ENCODE results near the gene SHLD3. TPM values are rescaled to one million over a fixed set of nuclear protein-coding genes. Genes with fewer than 3 reads are reported as not detected.
"Not testable (repeated sequence)": the region's sequence is repeated elsewhere in the genome, so short reads cannot be mapped to it uniquely, and the experiment has no call there.

SHLD3 gene
- total RNA-seq = 3.1 TPM

- H3K36me3 ChIP-seq (ENCODE audit: control insufficient read depth in 3 of 3, insufficient read depth in 3 of 3, low read length in 3 of 3) = peaks cover 0 to 5% (median 4%) of the 10 kb centered on the region in 3 donors
- H3K9ac ChIP-seq (ENCODE audit: low read depth in 1 of 3, low read length in 3 of 3) = peak within 1 kb of the TSS; percentile 98 to 99 (median 98)
- no peaks in the 10 kb centered on the region for H3K27me3 ChIP-seq (ENCODE audit: control insufficient read depth in 3 of 3, insufficient read depth in 3 of 3, low read length in 3 of 3)
- H3K9me3 ChIP-seq (ENCODE audit: control insufficient read depth in 3 of 3, low read length in 3 of 3) = no peaks in the 10 kb centered on the region
- peak within 1 kb of the TSS; percentile 83 for H3K27ac ChIP-seq (ENCODE audit: low read depth, low read length)
- H3K4me1 ChIP-seq (ENCODE audit: control insufficient read depth in 3 of 3, insufficient read depth in 3 of 3, low read length in 3 of 3) = peaks cover 16 to 33% (median 24%) of the 10 kb centered on the region in 3 donors
- peak within 1 kb of the TSS; percentile 99 for H3K4me3 ChIP-seq (ENCODE audit: low read length in 3 of 3)
These were observed at the start of gene SHLD3, which contains the start of gene TRAPPC13 for GRCh38 chr5:65624571-65625555. Gene SHLD3, plus strand, starts transcription at chr5:65625027. Its CDS starts 4,561 bp downstream, at chr5:65629588. Gene TRAPPC13, plus strand, starts transcription at chr5:65625027. Its CDS starts 34 bp downstream, at chr5:65625061.

GRCh38 chr5:65577141-65577540, 47.7 kb upstream of the SHLD3 start:
- H3K27me3 ChIP-seq (ENCODE audit: control insufficient read depth in 3 of 3, insufficient read depth in 3 of 3, low read length in 3 of 3) = no peaks in the 10 kb centered on the region
- H3K9ac ChIP-seq (ENCODE audit: low read depth in 1 of 3, low read length in 3 of 3) = no peak overlapping the region
- H3K9me3 ChIP-seq (ENCODE audit: control insufficient read depth in 3 of 3, low read length in 3 of 3) = no peaks in the 10 kb centered on the region
- H3K4me3 ChIP-seq (ENCODE audit: low read length in 3 of 3) = no peak overlapping the region
- H3K4me1 ChIP-seq (ENCODE audit: control insufficient read depth in 3 of 3, insufficient read depth in 3 of 3, low read length in 3 of 3) = no peaks in the 10 kb centered on the region
- peaks cover 6 to 23% (median 18%) of the 10 kb centered on the region in 3 donors for H3K36me3 ChIP-seq (ENCODE audit: control insufficient read depth in 3 of 3, insufficient read depth in 3 of 3, low read length in 3 of 3)
- no peak overlapping the region for H3K27ac ChIP-seq (ENCODE audit: low read depth, low read length)

- peaks cover 19 to 66% (median 45%) of the 10 kb centered on the region in 3 donors for H3K36me3 ChIP-seq (ENCODE audit: control insufficient read depth in 3 of 3, insufficient read depth in 3 of 3, low read length in 3 of 3)
- no peaks in the 10 kb centered on the region for H3K9me3 ChIP-seq (ENCODE audit: control insufficient read depth in 3 of 3, low read length in 3 of 3)
- H3K9ac ChIP-seq (ENCODE audit: low read depth in 1 of 3, low read length in 3 of 3) = no peak overlapping the region
- no peaks in the 10 kb centered on the region for H3K27me3 ChIP-seq (ENCODE audit: control insufficient read depth in 3 of 3, insufficient read depth in 3 of 3, low read length in 3 of 3)
- H3K4me3 ChIP-seq (ENCODE audit: low read length in 3 of 3) = no peak overlapping the region
- no peaks in the 10 kb centered on the region for H3K4me1 ChIP-seq (ENCODE audit: control insufficient read depth in 3 of 3, insufficient read depth in 3 of 3, low read length in 3 of 3)
- H3K27ac ChIP-seq (ENCODE audit: low read depth, low read length) = no peak overlapping the region
These were observed 36.1 kb upstream of the SHLD3 start for GRCh38 chr5:65588694-65589093.

GRCh38 chr5:65601761-65602160, 23.1 kb upstream of the SHLD3 start:
- H3K9ac ChIP-seq (ENCODE audit: low read depth in 1 of 3, low read length in 3 of 3); H3K27ac ChIP-seq (ENCODE audit: low read depth, low read length); H3K27me3 ChIP-seq (ENCODE audit: control insufficient read depth in 3 of 3, insufficient read depth in 3 of 3, low read length in 3 of 3); H3K9me3 ChIP-seq (ENCODE audit: control insufficient read depth in 3 of 3, low read length in 3 of 3); H3K4me1 ChIP-seq (ENCODE audit: control insufficient read depth in 3 of 3, insufficient read depth in 3 of 3, low read length in 3 of 3); H3K4me3 ChIP-seq (ENCODE audit: low read length in 3 of 3): not testable (repeated sequence)
- peaks cover 9 to 53% (median 29%) of the 10 kb centered on the region in 3 donors for H3K36me3 ChIP-seq (ENCODE audit: control insufficient read depth in 3 of 3, insufficient read depth in 3 of 3, low read length in 3 of 3)

- no peak overlapping the region for H3K27ac ChIP-seq (ENCODE audit: low read depth, low read length)
- no peaks in the 10 kb centered on the region for H3K4me1 ChIP-seq (ENCODE audit: control insufficient read depth in 3 of 3, insufficient read depth in 3 of 3, low read length in 3 of 3)
- H3K36me3 ChIP-seq (ENCODE audit: control insufficient read depth in 3 of 3, insufficient read depth in 3 of 3, low read length in 3 of 3) = peaks cover 32 to 62% (median 56%) of the 10 kb centered on the region in 3 donors
- H3K9me3 ChIP-seq (ENCODE audit: control insufficient read depth in 3 of 3, low read length in 3 of 3) = no peaks in the 10 kb centered on the region
- H3K9ac ChIP-seq (ENCODE audit: low read depth in 1 of 3, low read length in 3 of 3) = no peak overlapping the region
- H3K27me3 ChIP-seq (ENCODE audit: control insufficient read depth in 3 of 3, insufficient read depth in 3 of 3, low read length in 3 of 3) = no peaks in the 10 kb centered on the region
- H3K4me3 ChIP-seq (ENCODE audit: low read length in 3 of 3) = no peak overlapping the region
These were observed 13.3 kb upstream of the SHLD3 start for GRCh38 chr5:65611524-65611923.

- Histone ChIP-seq H3K9ac (ENCODE audit: low read depth in 1 of 3, low read length in 3 of 3) (no peak overlapping the region), H3K36me3 (ENCODE audit: control insufficient read depth in 3 of 3, insufficient read depth in 3 of 3, low read length in 3 of 3) (peaks cover 32 to 59% (median 53%) of the 10 kb centered on the region in 3 donors), H3K27me3 (ENCODE audit: control insufficient read depth in 3 of 3, insufficient read depth in 3 of 3, low read length in 3 of 3) (no peaks in the 10 kb centered on the region), H3K4me1 (ENCODE audit: control insufficient read depth in 3 of 3, insufficient read depth in 3 of 3, low read length in 3 of 3) (no peaks in the 10 kb centered on the region), H3K27ac (ENCODE audit: low read depth, low read length) (no peak overlapping the region), H3K9me3 (ENCODE audit: control insufficient read depth in 3 of 3, low read length in 3 of 3) (no peaks in the 10 kb centered on the region), H3K4me3 (ENCODE audit: low read length in 3 of 3) (no peak overlapping the region)
These were observed 12.4 kb upstream of the SHLD3 start for GRCh38 chr5:65612298-65612907.

- Histone ChIP-seq H3K36me3 (ENCODE audit: control insufficient read depth in 3 of 3, insufficient read depth in 3 of 3, low read length in 3 of 3) (peaks cover 5 to 11% (median 11%) of the 10 kb centered on the region in 3 donors), H3K4me1 (ENCODE audit: control insufficient read depth in 3 of 3, insufficient read depth in 3 of 3, low read length in 3 of 3) (peaks cover 13 to 22% (median 14%) of the 10 kb centered on the region in 3 donors), H3K27me3 (ENCODE audit: control insufficient read depth in 3 of 3, insufficient read depth in 3 of 3, low read length in 3 of 3) (no peaks in the 10 kb centered on the region), H3K9me3 (ENCODE audit: control insufficient read depth in 3 of 3, low read length in 3 of 3) (no peaks in the 10 kb centered on the region), H3K27ac (ENCODE audit: low read depth, low read length) (no peak overlapping the region), H3K4me3 (ENCODE audit: low read length in 3 of 3) (no peak overlapping the region), H3K9ac (ENCODE audit: low read depth in 1 of 3, low read length in 3 of 3) (no peak overlapping the region)
These were observed 4.8 kb upstream of the SHLD3 start for GRCh38 chr5:65620021-65620420.

GRCh38 chr5:65621961-65622360, 2.9 kb upstream of the SHLD3 start:
- H3K27ac ChIP-seq (ENCODE audit: low read depth, low read length); H3K9ac ChIP-seq (ENCODE audit: low read depth in 1 of 3, low read length in 3 of 3); H3K9me3 ChIP-seq (ENCODE audit: control insufficient read depth in 3 of 3, low read length in 3 of 3); H3K4me3 ChIP-seq (ENCODE audit: low read length in 3 of 3); H3K27me3 ChIP-seq (ENCODE audit: control insufficient read depth in 3 of 3, insufficient read depth in 3 of 3, low read length in 3 of 3); H3K36me3 ChIP-seq (ENCODE audit: control insufficient read depth in 3 of 3, insufficient read depth in 3 of 3, low read length in 3 of 3): not testable (repeated sequence)
- peaks cover 16 to 33% (median 24%) of the 10 kb centered on the region in 3 donors for H3K4me1 ChIP-seq (ENCODE audit: control insufficient read depth in 3 of 3, insufficient read depth in 3 of 3, low read length in 3 of 3)

- H3K36me3 ChIP-seq (ENCODE audit: control insufficient read depth in 3 of 3, insufficient read depth in 3 of 3, low read length in 3 of 3) = no peaks in the 10 kb centered on the region
- H3K4me3 ChIP-seq (ENCODE audit: low read length in 3 of 3) = peak overlapping the region; percentile 99
- H3K4me1 ChIP-seq (ENCODE audit: control insufficient read depth in 3 of 3, insufficient read depth in 3 of 3, low read length in 3 of 3) = peaks cover 16 to 33% (median 24%) of the 10 kb centered on the region in 3 donors
- peak overlapping the region; percentile 98 to 99 (median 98) for H3K9ac ChIP-seq (ENCODE audit: low read depth in 1 of 3, low read length in 3 of 3)
- no peaks in the 10 kb centered on the region for H3K9me3 ChIP-seq (ENCODE audit: control insufficient read depth in 3 of 3, low read length in 3 of 3)
- H3K27me3 ChIP-seq (ENCODE audit: control insufficient read depth in 3 of 3, insufficient read depth in 3 of 3, low read length in 3 of 3) = no peaks in the 10 kb centered on the region
- peak overlapping the region; percentile 83 for H3K27ac ChIP-seq (ENCODE audit: low read depth, low read length)
These were observed 1.3 kb upstream of the SHLD3 start for GRCh38 chr5:65623482-65623881.
